NCI-H146 (cell line): Measurements from ENCODE around the gene CENPT.
A peak's percentile ranks its signal among the peaks of the same experiment; 100 is the strongest.

Experiments used
- DNase-seq: peaks from one replicate; lab custom pipeline; 2025; lab: John Stamatoyannopoulos, UW

The CENPT gene, protein sequence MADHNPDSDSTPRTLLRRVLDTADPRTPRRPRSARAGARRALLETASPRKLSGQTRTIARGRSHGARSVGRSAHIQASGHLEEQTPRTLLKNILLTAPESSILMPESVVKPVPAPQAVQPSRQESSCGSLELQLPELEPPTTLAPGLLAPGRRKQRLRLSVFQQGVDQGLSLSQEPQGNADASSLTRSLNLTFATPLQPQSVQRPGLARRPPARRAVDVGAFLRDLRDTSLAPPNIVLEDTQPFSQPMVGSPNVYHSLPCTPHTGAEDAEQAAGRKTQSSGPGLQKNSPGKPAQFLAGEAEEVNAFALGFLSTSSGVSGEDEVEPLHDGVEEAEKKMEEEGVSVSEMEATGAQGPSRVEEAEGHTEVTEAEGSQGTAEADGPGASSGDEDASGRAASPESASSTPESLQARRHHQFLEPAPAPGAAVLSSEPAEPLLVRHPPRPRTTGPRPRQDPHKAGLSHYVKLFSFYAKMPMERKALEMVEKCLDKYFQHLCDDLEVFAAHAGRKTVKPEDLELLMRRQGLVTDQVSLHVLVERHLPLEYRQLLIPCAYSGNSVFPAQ

DNA sequence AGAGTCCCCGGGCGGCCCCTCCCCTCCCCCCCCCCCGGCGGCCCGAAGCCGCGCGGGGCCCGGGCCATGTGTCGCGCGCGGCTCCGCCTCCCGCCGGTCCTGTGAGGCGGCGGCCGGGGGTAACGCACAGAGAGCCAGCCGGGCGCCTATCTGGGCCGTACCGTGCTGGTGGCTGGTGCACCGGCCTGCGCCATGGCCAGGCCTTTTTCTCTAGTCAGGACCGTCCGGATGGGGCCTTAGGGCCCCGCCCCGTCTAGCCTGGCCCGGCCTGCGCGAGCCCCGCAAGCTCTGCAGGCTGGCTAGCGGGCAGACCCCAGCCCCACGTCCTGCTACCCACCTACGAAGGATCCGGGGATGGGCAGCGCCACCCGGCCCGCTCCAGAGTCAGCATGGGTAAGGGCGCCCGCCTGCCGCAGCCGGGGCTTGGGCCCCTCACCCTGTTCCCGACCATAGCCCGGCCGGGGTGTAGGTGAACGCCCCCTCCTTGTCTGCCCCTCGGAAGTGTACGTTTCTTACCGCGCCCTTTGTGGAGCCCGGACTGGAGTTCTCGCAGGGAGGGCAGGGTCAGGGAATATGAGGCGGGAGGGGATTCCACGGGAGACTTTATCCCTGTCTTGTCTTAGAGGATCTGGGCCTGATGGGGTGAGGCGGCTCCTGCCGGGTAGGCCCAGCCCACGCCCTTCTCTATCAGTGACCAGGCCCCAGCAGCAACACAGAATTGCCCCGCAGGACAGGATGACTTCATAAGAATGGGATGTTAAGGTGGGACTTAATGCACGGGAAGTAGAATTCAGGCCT is at the start of gene CENPT:
Gene CENPT (minus strand): TSS at position 630 of the 798 bp plus-strand sequence. CDS start 13,834 bp downstream, outside the sequence.
- peak; percentile 45 for DNase-seq

DNA sequence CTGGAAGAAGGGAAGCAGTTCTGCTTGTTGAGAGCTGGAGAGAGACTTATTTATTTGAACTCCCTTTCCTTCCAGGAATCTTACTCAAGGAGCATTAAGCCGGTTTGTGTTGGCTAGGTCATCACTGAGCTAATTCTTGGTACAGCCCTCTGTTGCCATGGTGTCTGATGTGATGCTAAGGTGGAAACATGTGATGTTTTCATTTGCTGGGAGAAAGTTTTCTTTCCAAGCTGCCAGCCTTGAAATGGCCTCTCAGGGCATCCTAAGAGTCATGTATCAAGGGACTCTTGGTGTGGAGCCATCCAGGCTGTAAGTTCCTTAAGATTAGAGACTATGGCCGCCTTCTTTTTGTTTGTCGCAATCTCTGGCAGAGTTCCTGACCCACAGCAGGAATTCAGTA is 49.7 kb upstream of the CENPT start:
- DNase-seq = no peak

DNA sequence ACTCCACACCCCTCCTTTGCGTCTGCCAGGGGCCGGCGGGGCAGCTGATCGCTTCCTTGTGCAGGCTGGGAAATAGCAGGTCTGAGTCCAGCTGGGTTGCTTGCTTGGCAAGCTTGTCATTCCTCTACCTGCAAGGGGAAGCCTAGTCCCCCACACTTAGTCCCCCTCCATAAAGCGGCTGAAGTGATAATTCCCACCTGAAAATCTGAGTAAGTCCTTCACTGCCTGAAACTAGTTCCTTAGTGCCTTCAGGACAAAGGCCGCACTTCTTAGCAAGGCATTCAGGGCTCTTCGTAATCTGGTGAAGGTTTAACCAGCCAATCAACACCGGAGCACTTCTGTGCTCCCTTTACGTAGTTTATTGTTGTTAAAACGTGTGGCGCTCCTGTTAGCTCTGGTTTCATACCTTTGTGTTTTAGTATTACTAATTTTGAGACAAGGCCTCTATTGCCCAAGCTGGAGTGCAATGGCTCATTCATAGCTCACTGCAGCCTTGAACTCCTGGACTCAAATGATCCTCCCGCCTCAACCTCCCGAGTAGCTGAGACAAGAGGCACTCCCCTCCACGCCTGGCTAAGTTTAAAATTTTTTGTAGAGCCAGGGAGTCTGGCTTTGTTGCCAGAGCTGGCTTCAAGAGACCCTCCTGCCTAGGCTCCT is 46.4 kb upstream of the CENPT start:
- peak; percentile 57 for DNase-seq

DNA sequence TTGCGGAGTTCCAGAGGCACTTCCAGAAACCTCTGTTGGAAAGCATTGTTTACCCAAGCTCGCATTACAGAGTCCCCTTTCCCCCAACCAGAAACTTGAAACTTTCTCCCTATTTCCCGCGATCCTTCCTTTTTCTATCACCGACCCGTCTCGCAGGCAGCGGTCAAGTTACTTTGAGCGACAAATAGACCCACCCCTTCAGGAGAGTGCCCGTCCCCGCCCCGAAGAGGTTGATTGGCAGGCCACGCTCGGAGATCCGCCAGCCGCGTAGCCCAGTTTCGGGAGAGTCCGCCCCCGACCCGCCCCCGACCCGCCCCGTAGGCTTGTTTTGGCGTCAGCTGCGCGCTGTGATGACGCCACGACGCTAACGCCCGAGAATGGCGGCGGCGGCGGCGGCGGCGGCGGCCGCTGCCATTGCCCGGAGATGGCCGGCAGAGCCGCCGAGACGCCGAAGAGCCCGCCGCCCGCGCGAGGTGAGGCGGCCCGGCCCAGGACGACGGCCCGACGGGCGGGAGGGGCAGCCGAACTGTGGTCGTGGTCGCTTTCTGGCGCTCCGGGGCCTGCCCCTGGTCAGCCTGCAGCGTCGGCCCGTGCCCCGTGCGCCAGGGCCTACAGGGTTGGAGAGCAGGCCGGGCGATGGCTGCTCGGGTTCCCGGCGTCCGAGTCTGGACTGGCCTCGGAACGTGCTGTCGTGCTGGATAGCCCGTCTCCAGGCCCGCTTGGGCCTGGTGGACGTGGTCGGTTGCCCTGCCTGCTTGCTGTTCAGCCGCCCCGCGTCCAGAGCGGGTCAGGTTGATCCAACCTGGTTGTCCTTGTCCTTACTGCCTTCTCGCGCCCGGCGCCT is 45.6 kb upstream of the CENPT start, which contains the start of gene PSKH1:
Gene PSKH1 (plus strand): TSS at position 356 of the 844 bp plus-strand sequence. CDS start 15,496 bp downstream, outside the sequence.
- DNase-seq = peak; percentile 92

DNA sequence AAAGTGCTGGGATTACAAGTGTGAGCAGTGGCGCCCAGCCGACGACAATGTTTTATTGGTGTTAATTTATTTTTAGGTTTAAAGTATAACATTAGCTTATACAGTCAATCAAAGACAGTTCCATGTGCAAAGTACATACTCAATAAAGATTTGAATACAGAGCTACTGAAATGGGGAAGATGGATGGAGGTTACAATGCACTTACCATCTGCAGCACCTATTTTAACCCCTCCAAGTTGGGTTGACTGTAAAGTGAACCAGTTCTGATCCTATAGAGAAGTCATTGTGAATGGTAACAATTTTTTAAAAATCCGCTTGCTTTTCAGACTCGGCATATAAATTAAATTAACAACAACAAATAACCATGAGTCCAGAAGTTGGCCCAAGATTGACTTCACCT is 44.9 kb upstream of the CENPT start:
- DNase-seq = no peak

DNA sequence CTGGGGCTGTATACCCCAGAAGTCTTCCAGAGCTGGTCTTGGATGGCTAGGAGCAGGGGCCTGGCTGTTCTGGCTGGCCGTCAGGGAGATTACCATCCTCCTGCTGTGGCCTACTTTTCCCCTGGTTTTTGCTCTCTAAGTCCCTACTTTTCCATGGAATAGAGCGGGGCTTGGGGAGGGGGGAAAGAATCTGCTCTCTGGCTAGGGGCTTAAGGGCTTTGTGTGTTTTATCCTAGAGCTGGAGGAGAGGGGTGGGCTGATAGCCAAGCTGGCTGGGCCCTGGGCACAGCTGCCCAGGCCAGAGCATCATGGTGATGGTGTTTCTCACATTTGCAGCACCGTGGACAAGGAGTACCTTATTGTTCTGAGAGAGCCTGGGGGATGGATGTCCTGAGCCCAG is 40.8 kb upstream of the CENPT start:
- no peak for DNase-seq

DNA sequence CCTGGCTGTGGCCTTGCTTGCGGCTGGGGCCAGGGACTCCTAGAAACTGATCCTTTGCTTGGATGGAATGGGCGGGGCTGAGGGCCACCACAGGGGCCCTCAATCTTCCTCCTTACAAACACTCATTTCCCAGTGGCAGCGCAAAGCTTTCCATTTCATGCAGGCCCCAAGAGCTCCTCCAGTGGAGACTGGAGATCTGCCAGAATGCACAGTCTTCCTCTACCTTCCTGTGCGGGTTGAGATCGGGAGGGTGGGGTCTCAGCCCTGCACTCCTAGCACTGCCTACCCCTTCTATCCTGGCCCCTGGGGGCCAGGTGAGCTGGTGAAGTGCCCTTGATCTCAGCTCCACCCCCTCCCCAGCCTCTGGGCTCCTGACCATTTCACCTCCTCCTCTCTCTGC is 38.9 kb upstream of the CENPT start:
- DNase-seq = no peak

DNA sequence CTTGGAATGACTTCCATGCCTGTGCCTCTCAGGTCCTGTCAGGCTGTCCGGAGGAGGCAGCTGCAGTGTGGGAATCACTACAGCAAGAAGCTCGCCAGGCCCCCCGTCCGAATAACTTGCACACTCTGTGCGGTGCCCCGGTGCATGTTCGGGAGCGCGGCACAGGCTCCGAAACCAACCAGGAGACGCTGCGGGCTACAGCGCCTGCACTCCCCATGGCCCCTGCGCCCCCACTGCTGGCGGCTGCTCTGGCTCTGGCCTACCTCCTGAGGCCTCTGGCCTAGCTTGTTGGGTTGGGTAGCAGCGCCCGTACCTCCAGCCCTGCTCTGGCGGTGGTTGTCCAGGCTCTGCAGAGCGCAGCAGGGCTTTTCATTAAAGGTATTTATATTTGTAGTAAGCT is 38.5 kb upstream of the CENPT start:
- no peak for DNase-seq

DNA sequence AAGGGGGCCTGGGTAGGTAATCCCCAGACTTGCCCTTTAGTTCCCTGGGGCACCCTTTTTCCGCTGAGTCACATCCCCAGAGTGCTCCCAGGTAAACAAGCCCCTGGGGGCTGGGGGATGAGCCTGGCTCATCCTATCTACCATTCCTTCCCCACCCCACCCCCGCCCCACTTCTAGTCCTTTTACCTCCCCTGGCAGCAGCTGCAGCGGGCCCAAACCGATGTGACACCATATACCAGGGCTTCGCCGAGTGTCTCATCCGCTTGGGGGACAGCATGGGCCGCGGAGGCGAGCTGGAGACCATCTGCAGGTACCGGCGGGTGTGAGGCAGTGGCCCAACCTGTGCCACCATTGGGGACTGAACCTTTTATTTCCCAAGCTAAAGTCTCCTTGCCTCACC is 38.1 kb upstream of the CENPT start:
- DNase-seq = no peak

DNA sequence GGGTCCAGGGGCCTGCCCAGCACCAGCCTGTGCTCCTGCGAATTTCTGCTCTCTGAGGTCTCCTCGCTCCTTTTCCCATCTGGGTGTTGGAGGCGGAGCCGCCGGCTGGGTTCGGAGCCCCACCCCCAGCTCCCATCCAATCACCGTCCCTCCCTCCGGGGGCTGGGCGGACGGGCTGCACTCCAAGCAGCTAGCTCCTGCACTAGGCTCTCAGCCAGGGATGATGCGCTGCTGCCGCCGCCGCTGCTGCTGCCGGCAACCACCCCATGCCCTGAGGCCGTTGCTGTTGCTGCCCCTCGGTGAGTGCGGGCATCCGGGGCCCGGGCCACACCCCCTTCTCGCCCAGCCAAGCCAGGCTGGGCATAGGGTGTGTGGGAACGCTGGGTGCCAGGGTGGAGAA is 37.2 kb upstream of the CENPT start, which contains the start of gene NRN1L:
Gene NRN1L (plus strand): TSS at position 202 of the 400 bp plus-strand sequence. CDS start 19 bp downstream, at position 221.
- DNase-seq = no peak

DNA sequence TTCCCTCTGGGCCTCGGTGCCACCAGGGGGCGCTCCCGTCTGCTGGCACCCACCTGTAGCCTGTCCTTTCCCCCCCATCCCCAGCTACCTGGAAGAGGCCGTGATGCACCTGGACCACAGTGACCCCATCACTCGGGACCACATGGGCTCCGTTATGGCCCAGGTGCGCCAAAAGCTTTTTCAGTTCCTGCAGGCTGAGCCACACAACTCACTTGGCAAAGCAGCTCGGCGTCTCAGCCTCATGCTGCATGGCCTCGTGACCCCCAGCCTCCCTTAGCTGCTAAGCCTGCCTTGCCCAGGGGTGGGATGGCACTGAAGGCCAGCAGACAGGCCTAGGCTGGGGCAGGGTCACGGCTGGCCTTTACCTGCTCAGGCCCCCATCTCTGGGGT is 36.4 kb upstream of the CENPT start:
- peak; percentile 8 for DNase-seq

DNA sequence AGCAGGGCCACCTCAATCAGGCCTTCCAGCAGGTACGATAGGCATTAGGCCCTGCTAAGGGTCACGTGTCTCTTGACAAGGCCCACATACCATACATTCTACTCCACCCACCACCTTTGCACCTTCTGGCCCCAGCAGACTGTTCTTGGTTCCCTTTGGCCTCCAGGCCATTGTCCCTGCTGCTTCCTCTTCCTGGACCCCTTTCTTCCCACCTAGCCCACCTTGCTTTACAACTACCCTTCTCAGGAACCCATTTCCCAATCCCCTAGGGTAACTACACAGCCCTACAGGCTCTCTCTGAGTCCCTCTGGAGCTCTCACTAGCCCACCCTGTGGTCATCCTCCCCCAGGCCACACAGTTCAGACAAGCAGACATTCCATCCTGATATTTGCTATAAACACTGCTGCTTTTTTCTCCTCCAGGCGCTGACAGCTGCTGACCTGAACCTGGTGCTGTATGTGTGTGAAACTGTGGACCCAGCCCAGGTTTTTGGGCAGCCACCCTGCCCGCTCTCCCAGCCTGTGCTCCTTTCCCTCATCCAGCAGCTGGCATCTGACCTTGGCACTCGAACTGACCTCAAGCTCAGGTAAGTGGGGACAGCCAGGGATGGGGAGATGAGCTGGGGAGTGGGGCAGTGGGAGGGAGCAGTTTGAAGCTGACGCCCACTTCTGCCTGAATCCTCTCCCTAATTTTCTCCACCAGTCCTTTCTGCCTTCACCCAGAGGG is 35.8 kb upstream of the CENPT start:
- no peak for DNase-seq

DNA sequence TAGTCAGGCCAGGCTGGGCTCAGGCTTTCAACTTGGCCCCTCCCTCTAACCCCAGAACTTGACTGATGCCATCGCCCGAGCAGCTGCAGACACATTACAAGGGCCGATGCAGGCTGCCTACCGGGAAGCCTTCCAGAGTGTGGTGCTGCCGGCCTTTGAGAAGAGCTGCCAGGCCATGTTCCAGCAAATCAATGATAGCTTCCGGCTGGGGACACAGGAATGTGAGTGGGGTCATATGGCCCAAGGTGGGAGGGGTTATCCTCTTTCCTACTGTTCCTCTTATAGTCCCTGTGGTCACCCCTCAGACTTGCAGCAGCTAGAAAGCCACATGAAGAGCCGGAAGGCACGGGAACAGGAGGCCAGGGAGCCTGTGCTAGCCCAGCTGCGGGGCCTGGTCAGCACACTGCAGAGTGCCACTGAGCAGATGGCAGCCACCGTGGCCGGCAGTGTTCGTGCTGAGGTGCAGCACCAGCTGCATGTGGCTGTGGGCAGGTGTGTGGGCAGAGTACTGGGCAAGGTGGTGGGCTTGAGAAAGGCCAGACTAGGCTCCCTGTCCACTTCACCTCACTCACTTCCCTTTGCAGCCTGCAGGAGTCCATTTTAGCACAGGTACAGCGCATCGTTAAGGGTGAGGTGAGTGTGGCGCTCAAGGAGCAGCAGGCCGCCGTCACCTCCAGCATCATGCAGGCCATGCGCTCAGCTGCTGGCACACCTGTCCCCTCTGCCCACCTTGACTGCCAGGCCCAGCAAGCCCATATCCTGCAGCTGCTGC is 35.1 kb upstream of the CENPT start:
- no peak for DNase-seq

DNA sequence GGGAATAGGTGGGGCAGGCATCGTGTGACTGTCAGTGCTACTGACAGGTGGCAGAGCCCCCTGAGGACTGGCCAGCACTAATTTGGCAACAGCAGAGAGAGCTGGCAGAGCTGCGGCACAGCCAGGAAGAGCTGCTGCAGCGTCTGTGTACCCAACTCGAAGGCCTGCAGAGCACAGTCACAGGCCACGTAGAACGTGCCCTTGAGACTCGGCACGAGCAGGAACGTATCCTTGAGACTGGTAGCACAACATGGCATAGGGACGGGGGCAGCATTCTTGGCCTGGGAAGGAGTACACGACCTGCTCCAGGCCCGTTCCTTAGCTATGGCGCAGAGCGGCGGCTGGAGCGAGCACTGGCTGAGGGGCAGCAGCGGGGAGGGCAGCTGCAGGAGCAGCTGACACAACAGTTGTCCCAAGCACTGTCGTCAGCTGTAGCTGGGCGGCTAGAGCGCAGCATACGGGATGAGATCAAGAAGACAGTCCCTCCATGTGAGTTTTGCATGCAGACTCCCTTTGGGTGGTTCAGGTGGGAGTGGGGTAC is 34.2 kb upstream of the CENPT start:
- no peak for DNase-seq

DNA sequence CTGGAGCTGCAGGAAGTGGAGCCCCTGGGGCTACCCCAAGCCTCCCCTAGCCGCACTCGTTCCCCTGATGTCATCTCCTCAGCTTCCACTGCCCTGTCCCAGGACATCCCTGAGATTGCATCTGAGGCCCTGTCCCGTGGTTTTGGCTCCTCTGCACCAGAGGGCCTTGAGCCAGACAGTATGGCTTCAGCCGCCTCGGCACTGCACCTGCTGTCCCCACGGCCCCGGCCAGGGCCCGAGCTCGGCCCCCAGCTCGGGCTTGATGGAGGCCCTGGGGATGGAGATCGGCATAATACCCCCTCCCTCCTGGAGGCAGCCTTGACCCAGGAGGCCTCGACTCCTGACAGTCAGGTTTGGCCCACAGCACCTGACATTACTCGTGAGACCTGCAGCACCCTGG is 33.1 kb upstream of the CENPT start:
- no peak for DNase-seq

DNA sequence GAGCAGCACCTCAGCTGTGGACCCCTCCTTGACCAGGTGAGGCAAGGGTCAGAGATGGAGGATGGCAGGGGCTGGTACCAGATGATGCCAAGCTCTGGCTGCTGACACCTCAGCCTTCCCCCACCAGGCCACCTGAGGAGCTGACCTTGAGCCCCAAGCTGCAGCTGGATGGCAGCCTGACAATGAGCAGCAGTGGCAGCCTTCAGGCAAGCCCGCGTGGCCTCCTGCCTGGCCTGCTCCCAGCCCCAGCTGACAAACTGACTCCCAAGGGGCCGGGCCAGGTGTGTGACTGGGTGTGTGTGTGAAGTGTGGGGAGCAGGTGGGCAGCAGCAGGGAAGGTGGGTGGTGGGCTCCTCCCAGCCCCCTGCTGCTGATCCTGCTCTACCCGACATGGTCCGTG is 32.4 kb upstream of the CENPT start:
- DNase-seq = no peak

DNA sequence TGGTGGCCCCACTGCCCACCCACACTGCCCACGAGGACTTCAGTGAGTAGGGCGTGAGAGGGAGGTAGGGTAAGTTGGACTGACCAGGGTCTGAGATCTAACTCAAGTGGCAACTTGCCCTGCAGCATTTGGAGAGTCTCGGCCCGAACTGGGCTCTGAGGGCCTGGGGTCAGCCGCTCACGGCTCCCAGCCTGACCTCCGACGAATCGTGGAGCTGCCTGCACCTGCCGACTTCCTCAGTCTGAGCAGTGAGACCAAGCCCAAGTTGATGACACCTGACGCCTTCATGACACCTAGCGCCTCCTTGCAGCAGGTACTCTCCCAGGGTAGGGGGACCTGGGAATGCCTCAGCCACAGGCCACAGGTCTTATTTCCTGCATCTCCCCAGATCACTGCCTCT is 32.0 kb upstream of the CENPT start:
- no peak for DNase-seq

DNA sequence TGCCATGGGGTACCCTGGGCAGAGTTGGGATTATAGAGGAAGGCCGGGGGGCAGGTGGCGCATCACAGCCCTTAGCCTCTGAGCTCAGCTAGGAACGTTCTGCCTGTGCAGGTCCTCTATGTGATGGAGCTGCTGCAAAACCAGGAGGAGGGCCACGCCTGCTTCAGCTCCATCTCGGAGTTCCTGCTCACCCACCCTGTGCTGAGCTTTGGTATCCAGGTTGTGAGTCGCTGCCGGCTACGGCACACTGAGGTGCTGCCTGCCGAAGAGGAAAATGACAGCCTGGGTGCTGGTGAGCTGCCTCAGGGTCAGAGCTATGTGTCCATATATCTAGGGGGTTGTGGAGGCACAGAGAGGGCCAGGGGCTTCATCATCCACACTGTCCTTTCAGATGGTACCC is 31.4 kb upstream of the CENPT start:
- no peak for DNase-seq

DNA sequence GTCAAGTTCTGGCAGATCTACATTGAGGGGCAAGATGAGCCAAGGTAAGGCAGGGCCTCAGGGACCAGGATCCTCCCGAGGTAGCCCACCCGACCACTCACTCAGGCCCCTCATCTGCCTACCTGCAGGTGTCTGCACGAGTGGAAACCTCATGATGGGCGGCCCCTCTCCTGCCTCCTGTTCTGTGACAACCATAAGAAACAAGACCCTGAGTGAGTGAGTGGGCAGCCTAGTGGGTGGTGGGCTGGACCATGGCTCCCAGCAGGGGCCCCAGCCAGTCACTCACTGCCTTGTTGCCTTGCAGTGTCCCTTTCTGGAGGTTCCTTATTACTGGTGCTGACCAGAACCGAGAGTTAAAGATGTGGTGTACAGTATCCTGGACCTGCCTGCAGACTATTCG is 30.7 kb upstream of the CENPT start:
- DNase-seq = no peak

DNA sequence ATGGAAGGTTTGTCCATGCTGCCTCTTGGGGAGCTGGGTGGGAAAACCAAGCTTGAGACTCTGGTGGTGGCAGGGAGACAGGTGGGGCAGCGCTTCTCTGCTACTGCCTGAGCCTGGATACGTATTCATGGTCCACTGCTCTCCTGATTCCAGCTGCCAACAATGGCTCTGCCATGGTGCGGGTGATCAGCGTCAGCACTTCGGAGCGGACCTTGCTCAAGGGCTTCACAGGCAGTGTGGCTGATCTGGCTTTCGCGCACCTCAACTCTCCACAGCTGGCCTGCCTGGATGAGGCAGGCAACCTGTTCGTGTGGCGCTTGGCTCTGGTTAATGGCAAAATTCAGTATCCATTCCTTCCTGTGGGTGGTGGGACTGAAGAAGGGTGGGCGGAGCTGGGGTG is 29.6 kb upstream of the CENPT start:
- no peak for DNase-seq
